Nephron progenitor cell (in vitro differentiated cells): ENCODE data around the gene MXRA5.
A peak's percentile ranks its signal among the peaks of the same experiment; 100 is the strongest.
"Not testable (repeated sequence)": the region's sequence is repeated elsewhere in the genome, so short reads cannot be mapped to it uniquely, and the experiment has no call there.

Source experiments
- DNase-seq: peaks from one replicate; pipeline ENCODE4 v3.0.0; 2021
- H3K27ac Mint-ChIP-seq: 2 replicates; pipeline ENCODE4 v1.8.0; 2021; ENCODE audit warnings: mild to moderate bottlenecking, moderate library complexity, mixed read lengths
- H3K27me3 Mint-ChIP-seq: 2 replicates; pipeline ENCODE4 v1.8.0; 2021; ENCODE audit warnings: mild to moderate bottlenecking, low read depth, mixed read lengths; ENCODE audit not compliant: poor library complexity
- H3K36me3 Mint-ChIP-seq: 2 replicates; pipeline ENCODE4 v1.8.0; 2021; ENCODE audit warnings: low read depth, mixed read lengths
- H3K4me1 Mint-ChIP-seq: 2 replicates; pipeline ENCODE4 v1.8.0; 2021; ENCODE audit warnings: mixed read lengths
- H3K4me3 Mint-ChIP-seq: 2 replicates; pipeline ENCODE4 v1.8.0; 2021; ENCODE audit warnings: mild to moderate bottlenecking, moderate library complexity, mixed read lengths
- H3K9me3 Mint-ChIP-seq: 2 replicates; pipeline ENCODE4 v1.8.0; 2021; ENCODE audit warnings: mild to moderate bottlenecking, moderate library complexity, mixed read lengths
- CTCF ChIP-seq: fragments of 200-600 bp; sonication (generic); IDR thresholded peaks from 2 replicates; pipeline ENCODE4 v1.5.0; 2021; ENCODE audit warnings: antibody characterized with exemption

MXRA5 gene

GRCh38 chrX:3379111-3379510 lies 32.7 kb upstream of the MXRA5 start:
- Mint-ChIP-seq H3K4me3 (no peak overlapping the region), H3K36me3 (no peaks in the 10 kb centered on the region), H3K9me3 (peaks cover 4% of the 10 kb centered on the region), H3K27me3 (peaks cover 3% of the 10 kb centered on the region), H3K27ac (no peak overlapping the region), H3K4me1 (no peaks in the 10 kb centered on the region)
- no peak for DNase-seq
- TF ChIP-seq CTCF: no peak

- Mint-ChIP-seq H3K9me3 (peaks cover 7% of the 10 kb centered on the region), H3K4me3 (no peak overlapping the region), H3K36me3 (no peaks in the 10 kb centered on the region), H3K27ac (no peak overlapping the region), H3K27me3 (peaks cover 3% of the 10 kb centered on the region), H3K4me1 (no peaks in the 10 kb centered on the region)
- DNase-seq: no peak
- TF ChIP-seq CTCF: no peak
Measured at GRCh38 chrX:3378156-3378555, 31.7 kb upstream of the MXRA5 start.

GRCh38 chrX:3377560-3377959 lies 31.1 kb upstream of the MXRA5 start:
- Mint-ChIP-seq H3K36me3 (no peaks in the 10 kb centered on the region), H3K27me3 (peaks cover 3% of the 10 kb centered on the region), H3K27ac (peak overlapping the region; percentile 9), H3K4me1 (no peaks in the 10 kb centered on the region), H3K4me3 (no peak overlapping the region), H3K9me3 (peaks cover 11% of the 10 kb centered on the region)
- DNase-seq: no peak
- TF ChIP-seq CTCF: no peak

GRCh38 chrX:3375878-3376508 lies 29.5 kb upstream of the MXRA5 start:
- not testable (repeated sequence) for H3K27ac Mint-ChIP-seq, H3K27me3 Mint-ChIP-seq, H3K4me1 Mint-ChIP-seq, H3K36me3 Mint-ChIP-seq, DNase-seq, H3K4me3 Mint-ChIP-seq
- peaks cover 15% of the 10 kb centered on the region for H3K9me3 Mint-ChIP-seq

GRCh38 chrX:3374108-3374800 lies 27.8 kb upstream of the MXRA5 start:
- DNase-seq: no peak
- TF ChIP-seq CTCF: no peak
- no peaks in the 10 kb centered on the region for H3K27me3 Mint-ChIP-seq
- H3K27ac Mint-ChIP-seq: no peak overlapping the region
- no peak overlapping the region for H3K4me3 Mint-ChIP-seq
- no peaks in the 10 kb centered on the region for H3K4me1 Mint-ChIP-seq
- no peaks in the 10 kb centered on the region for H3K36me3 Mint-ChIP-seq
- H3K9me3 Mint-ChIP-seq: peaks cover 15% of the 10 kb centered on the region

GRCh38 chrX:3371163-3371562 lies 24.7 kb upstream of the MXRA5 start:
- Mint-ChIP-seq H3K9me3 (peaks cover 11% of the 10 kb centered on the region), H3K4me1 (no peaks in the 10 kb centered on the region), H3K4me3 (no peak overlapping the region), H3K36me3 (no peaks in the 10 kb centered on the region), H3K27me3 (no peaks in the 10 kb centered on the region), H3K27ac (no peak overlapping the region)
- TF ChIP-seq CTCF: no peak
- no peak for DNase-seq
